Measurements from ENCODE around the gene CMC1.

GRCh38 chr3:28218071-28218916, 23.1 kb upstream of the CMC1 start:
- no peak for TF ChIP-seq CTCF (IDR thresholded peaks at IDR 0.05)
- no peak for TF ChIP-seq POLR2A (IDR thresholded peaks at IDR 0.05)
- no peak for TF ChIP-seq POLR2AphosphoS5 (IDR thresholded peaks at IDR 0.05)
